AG09309 (cell line): ENCODE data around the gene SFSWAP.
"Not testable (repeated sequence)": the region's sequence is repeated elsewhere in the genome, so short reads cannot be mapped to it uniquely, and the experiment has no call there.

Experiments used
- DNase-seq: peaks from one replicate; pipeline ENCODE4 v3.0.0-alpha.2; 2010; ENCODE audit warnings: low read depth
- H3K4me3 ChIP-seq: 2 replicates; pipeline ENCODE4 v1.5.1; 2011; ENCODE audit warnings: mild to moderate bottlenecking, low read depth, low read length, moderate library complexity; ENCODE audit not compliant: control insufficient read depth
- CTCF ChIP-seq: IDR thresholded peaks from 2 replicates; pipeline ENCODE4 v1.5.1; 2011; ENCODE audit warnings: mild to moderate bottlenecking, low read depth, low read length, inconsistent platforms; ENCODE audit not compliant: insufficient read depth, control insufficient read depth; ENCODE audit errors: missing control alignments

The SFSWAP gene

GRCh38 chr12:131710464-131711457 lies at the start of gene SFSWAP:
TSS of gene SFSWAP (plus strand) at chr12:131711090. CDS start at chr12:131711230, 140 bp downstream.
- TF ChIP-seq CTCF: no peak
- peak; percentile 11 for DNase-seq

GRCh38 chr12:131661170-131661985 lies 49.5 kb upstream of the SFSWAP start:
- not testable (repeated sequence) for H3K4me3 ChIP-seq, DNase-seq

More at GRCh38 chr12:131710464-131711457, at the start of gene SFSWAP:
- H3K4me3 ChIP-seq: peak within 1 kb of the TSS; percentile 94

- not testable (repeated sequence) for H3K4me3 ChIP-seq, DNase-seq
Observed at GRCh38 chr12:131661986-131662288, 49.0 kb upstream of the SFSWAP start.

- not testable (repeated sequence) for H3K4me3 ChIP-seq, DNase-seq
Observed at GRCh38 chr12:131662346-131662745, 48.5 kb upstream of the SFSWAP start.

GRCh38 chr12:131665666-131666065 lies 45.2 kb upstream of the SFSWAP start:
- DNase-seq, H3K4me3 ChIP-seq: not testable (repeated sequence)

GRCh38 chr12:131666486-131666885 lies 44.4 kb upstream of the SFSWAP start:
- DNase-seq, H3K4me3 ChIP-seq: not testable (repeated sequence)

GRCh38 chr12:131666978-131667601 lies 43.8 kb upstream of the SFSWAP start:
- not testable (repeated sequence) for DNase-seq, H3K4me3 ChIP-seq

- no peak overlapping the region for H3K4me3 ChIP-seq
- DNase-seq: no peak
- TF ChIP-seq CTCF: no peak
Observed at GRCh38 chr12:131671276-131671675, 39.6 kb upstream of the SFSWAP start.

GRCh38 chr12:131671871-131672270 lies 39.0 kb upstream of the SFSWAP start:
- DNase-seq: no peak
- no peak for TF ChIP-seq CTCF
- H3K4me3 ChIP-seq: no peak overlapping the region
